ENCODE data around the gene ZNF276. TPM values are rescaled to one million over a fixed set of nuclear protein-coding genes. Genes with fewer than 3 reads are reported as not detected.
"Not testable (repeated sequence)": the region's sequence is repeated elsewhere in the genome, so short reads cannot be mapped to it uniquely, and the experiment has no call there.

ZNF276 gene
- polyA plus RNA-seq, 1 of the 3 experiments (the other 2 are of a cell fraction): 24.9 TPM

- peak; percentile 17; the same call in 1 of the 2 replicates for TF ChIP-seq REST (IDR thresholded peaks at IDR 0.05; ENCODE audit: low read depth, low read length)
- TF ChIP-seq RXRA (IDR thresholded peaks at IDR 0.05; ENCODE audit: borderline replicate concordance, low read depth): no peak
- TF ChIP-seq FOXM1 (IDR thresholded peaks at IDR 0.05; ENCODE audit: low read depth): no peak
- TF ChIP-seq TAF1 (IDR thresholded peaks at IDR 0.05; ENCODE audit: borderline replicate concordance, low read depth, low read length): peak; percentile 83
- no peak for TF ChIP-seq MAX (IDR thresholded peaks at IDR 0.05; ENCODE audit: low read depth)
- no peak; the same call in 1 of the 2 replicates for TF ChIP-seq PBX3 (IDR thresholded peaks at IDR 0.05)
Observed at GRCh38 chr16:89720813-89721545, at the start of gene ZNF276, which contains the start of gene VPS9D1 (continued).

GRCh38 chr16:89671565-89671964, 49.8 kb upstream of the ZNF276 start:
- WGBS (ENCODE audit: low lambda C conversion rate): 89% methylated on average over 4 of the region's 4 CpGs

GRCh38 chr16:89672177-89672941, 49.0 kb upstream of the ZNF276 start:
- Histone ChIP-seq H3K9ac (no peak overlapping the region), H3K9me3 (0 out of 2 replicates have a peak, but pooled peaks cover 7% of the 10 kb centered on the region), H2AFZ (ENCODE audit: low read depth) (no peak overlapping the region), H3K9me2 (no peaks in the 10 kb centered on the region), H3K4me1 (ENCODE audit: control insufficient read depth in 1 of 2, insufficient read depth in 2 of 2, low read depth in 1 of 2, low read length in 1 of 2) (no peaks in the 10 kb centered on the region), H3K27me3 (ENCODE audit: insufficient read depth) (no peaks in the 10 kb centered on the region), H3K4me2 (no peak overlapping the region), H3K4me3 (ENCODE audit: low read depth in 2 of 2, low read length in 1 of 2) (no peak overlapping the region), H3K27ac (ENCODE audit: low read depth in 2 of 2, low read length in 1 of 2) (no peak overlapping the region), H3K79me2 (ENCODE audit: insufficient read depth) (no peaks in the 10 kb centered on the region), H4K20me1 (ENCODE audit: insufficient read depth) (no peaks in the 10 kb centered on the region), H3K36me3 (replicated peaks in 1 of 2; ENCODE audit: control insufficient read depth in 1 of 2, insufficient read depth in 2 of 2, low read length in 1 of 2) (no peaks in the 10 kb centered on the region), H3F3A (replicated peaks; ENCODE audit: insufficient read depth) (peaks cover 4% of the 10 kb centered on the region)
- POLR2A ChIA-PET: no interaction called here
- peak; percentile 5 for DNase-seq
- CTCF ChIA-PET: interaction anchor here (1.0 to 1.2 kb wide), 2 partner anchors 56 to 58 kb away, joined by 3 read pairs; no protein-coding TSS in a partner anchor
- WGBS (ENCODE audit: low lambda C conversion rate): 89% methylated on average over 16 of the region's 16 CpGs
- no peak for TF ChIP-seq FOXM1 (IDR thresholded peaks at IDR 0.05; ENCODE audit: low read depth)
- TF ChIP-seq ZBTB33 (IDR thresholded peaks at IDR 0.05; ENCODE audit: borderline replicate concordance, low read depth): no peak
- no peak for TF ChIP-seq FOXJ3 (CRISPR knock-in tag; IDR thresholded peaks at IDR 0.05)
- TF ChIP-seq MAX (IDR thresholded peaks at IDR 0.05; ENCODE audit: low read depth): no peak
- no peak for TF ChIP-seq TCF12 (IDR thresholded peaks at IDR 0.05)
- TF ChIP-seq ELF1 (IDR thresholded peaks at IDR 0.05): no peak
- no peak for TF ChIP-seq SMC3 (IDR thresholded peaks at IDR 0.05; ENCODE audit: low read depth, low read length)
- no peak for TF ChIP-seq FOSL2 (IDR thresholded peaks at IDR 0.05; ENCODE audit: borderline replicate concordance, low read depth)
- no peak for TF ChIP-seq TAF1 (IDR thresholded peaks at IDR 0.05; ENCODE audit: borderline replicate concordance, low read depth, low read length)
- TF ChIP-seq PBX3 (IDR thresholded peaks at IDR 0.05): no peak
- no peak for TF ChIP-seq RXRA (IDR thresholded peaks at IDR 0.05; ENCODE audit: borderline replicate concordance, low read depth)

More at GRCh38 chr16:89671565-89671964, 49.8 kb upstream of the ZNF276 start:
- H2AFZ ChIP-seq (ENCODE audit: low read depth); CTCF ChIA-PET; H3K9me3 ChIP-seq; H3K36me3 ChIP-seq (replicated peaks in 1 of 2; ENCODE audit: control insufficient read depth in 1 of 2, insufficient read depth in 2 of 2, low read length in 1 of 2); POLR2A ChIA-PET; H3F3A ChIP-seq (replicated peaks; ENCODE audit: insufficient read depth); DNase-seq; H3K9me2 ChIP-seq; H3K9ac ChIP-seq; H3K4me1 ChIP-seq (ENCODE audit: control insufficient read depth in 1 of 2, insufficient read depth in 2 of 2, low read depth in 1 of 2, low read length in 1 of 2); H3K4me3 ChIP-seq (ENCODE audit: low read depth in 2 of 2, low read length in 1 of 2); H4K20me1 ChIP-seq (ENCODE audit: insufficient read depth); H3K27ac ChIP-seq (ENCODE audit: low read depth in 2 of 2, low read length in 1 of 2); H3K79me2 ChIP-seq (ENCODE audit: insufficient read depth); H3K4me2 ChIP-seq; H3K27me3 ChIP-seq (ENCODE audit: insufficient read depth): not testable (repeated sequence)

All from SK-N-SH (cell line).